Left kidney (tissue), 2 donors: ENCODE data around the gene H2BK1. TPM values are rescaled to one million over a fixed set of nuclear protein-coding genes. Genes with fewer than 3 reads are reported as not detected.

Experiments
- DNase-seq: peaks from one replicate; pipeline ENCODE4 v3.0.0-alpha.2; 2013
- polyA plus RNA-seq: library from polyadenylated mRNA; unstranded; fragments of 120-200 nt; gene quantifications from one replicate; pipeline ENCODE4 v1.2.1, GENCODE V29; 2013; ENCODE audit not compliant: insufficient read length

Gene H2BK1
- polyA plus RNA-seq, 1 donor = not detected

GRCh38 chr7:151232091-151232916 lies 22.0 kb upstream of the H2BK1 start, which contains the start of gene CHPF2:
Gene CHPF2, plus strand, starts transcription at chr7:151232483. Its CDS starts 1,529 bp downstream, at chr7:151234012.
- DNase-seq = peak; percentile 81

- DNase-seq = no peak
These were observed 20.8 kb upstream of the H2BK1 start for GRCh38 chr7:151231080-151231479.

- DNase-seq = no peak
These were observed 19.0 kb upstream of the H2BK1 start for GRCh38 chr7:151229249-151229648.

- DNase-seq = no peak
These were observed 18.0 kb upstream of the H2BK1 start for GRCh38 chr7:151228024-151228866.

- DNase-seq = peak; percentile 99
These were observed 16.8 kb upstream of the H2BK1 start, which contains the start of gene ABCF2 for GRCh38 chr7:151226875-151227782. Gene ABCF2, minus strand, starts transcription at chr7:151227205. Its CDS starts 747 bp downstream, at chr7:151226458.

GRCh38 chr7:151226560-151226874 lies 16.2 kb upstream of the H2BK1 start:
- no peak for DNase-seq

- DNase-seq = no peak
These were observed 15.7 kb upstream of the H2BK1 start for GRCh38 chr7:151225948-151226510.

GRCh38 chr7:151223728-151224127 lies 13.4 kb upstream of the H2BK1 start:
- no peak for DNase-seq

- no peak for DNase-seq
These were observed 7.9 kb upstream of the H2BK1 start for GRCh38 chr7:151218170-151218569.

GRCh38 chr7:151215396-151215795 lies 5.1 kb upstream of the H2BK1 start:
- DNase-seq = no peak

- DNase-seq = no peak
These were observed 3.5 kb upstream of the H2BK1 start for GRCh38 chr7:151213826-151214225.

GRCh38 chr7:151212626-151213025 lies 2.3 kb upstream of the H2BK1 start:
- no peak for DNase-seq

GRCh38 chr7:151211155-151211772 lies 976 bp upstream of the H2BK1 start:
- no peak for DNase-seq

GRCh38 chr7:151209588-151209987 lies 700 bp downstream of the H2BK1 start:
- DNase-seq = no peak

GRCh38 chr7:151208253-151208862 lies 1.9 kb downstream of the H2BK1 start:
- DNase-seq = no peak

GRCh38 chr7:151207804-151208203 lies 2.5 kb downstream of the H2BK1 start:
- DNase-seq = no peak

GRCh38 chr7:151207315-151207714 lies 3.0 kb downstream of the H2BK1 start:
- DNase-seq = no peak

GRCh38 chr7:151206914-151207313 lies 3.4 kb downstream of the H2BK1 start:
- no peak for DNase-seq

GRCh38 chr7:151205730-151206129 lies 4.6 kb downstream of the H2BK1 start:
- no peak for DNase-seq

- no peak for DNase-seq
These were observed 5.8 kb downstream of the H2BK1 start for GRCh38 chr7:151204383-151205032.
